ENCODE data around the gene ZBTB46.
A peak's percentile ranks its signal among the peaks of the same experiment; 100 is the strongest.

ZBTB46 gene

DNA sequence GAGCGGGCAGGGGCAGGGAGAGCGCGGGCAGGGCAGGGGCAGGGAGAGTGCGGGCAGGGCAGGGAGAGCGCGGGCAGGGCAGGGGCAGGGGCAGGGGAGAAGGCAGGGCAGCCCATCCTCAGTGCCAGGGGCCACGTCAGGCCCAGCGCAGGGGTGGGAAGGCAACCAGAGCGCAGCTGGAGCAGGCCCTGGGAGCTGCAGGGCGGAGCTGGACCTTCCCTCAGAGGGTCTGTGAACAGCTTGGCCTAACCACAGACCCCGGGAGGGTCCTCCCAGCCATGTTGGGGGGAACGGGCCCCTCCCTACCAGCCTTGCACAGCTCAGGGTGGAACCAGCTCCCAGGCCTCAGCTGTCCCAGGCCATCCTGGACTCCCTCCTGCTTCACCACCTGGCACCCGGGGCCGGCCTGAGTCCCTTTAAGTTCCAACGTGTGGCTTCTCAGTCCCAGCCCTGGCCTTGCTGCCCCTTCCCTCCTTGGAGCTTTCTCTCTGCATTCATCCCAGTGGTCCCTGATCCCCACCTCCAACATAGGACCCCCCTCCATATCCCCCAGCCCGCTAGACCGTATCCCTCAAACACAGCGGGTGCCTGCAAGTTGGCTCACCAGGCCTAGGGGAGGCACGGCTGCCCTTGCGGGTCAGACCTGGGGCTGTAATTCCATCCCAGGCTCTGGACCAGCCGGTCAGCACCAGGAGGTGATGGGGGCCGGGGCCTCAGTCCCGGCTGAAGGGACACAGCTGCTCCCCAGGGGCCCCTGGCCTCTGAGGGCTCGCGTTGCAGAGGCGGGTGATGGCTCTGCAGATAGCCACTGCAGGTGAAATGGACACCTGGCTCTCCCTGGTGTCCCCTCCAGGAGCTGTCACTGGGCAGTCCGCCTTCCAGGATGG lies 5.6 kb upstream of the ZBTB46 start:
- H3K79me1 ChIP-seq (ENCODE audit: low read length): peaks cover 20% of the 10 kb centered on the region
- H2AFZ ChIP-seq (ENCODE audit: insufficient read depth, low read length, poor library complexity): no peak overlapping the region
- H3K4ac ChIP-seq (ENCODE audit: low read depth, low read length): no peak overlapping the region
- DNase-seq: no peak
- H3K36me3 ChIP-seq (ENCODE audit: control insufficient read depth in 1 of 2, insufficient read depth in 2 of 2, low read length in 2 of 2): no peaks in the 10 kb centered on the region
- no peak overlapping the region for H3K4me3 ChIP-seq (ENCODE audit: low read depth, low read length)
- peak overlapping the region; percentile 13 for H4K91ac ChIP-seq (ENCODE audit: low read depth, low read length)
- WGBS (ENCODE audit: extremely low coverage, insufficient coverage, insufficient read length): no CpG with 5 or more reads among the region's 27 CpGs
- peaks cover 4% of the 10 kb centered on the region for H3K79me2 ChIP-seq (ENCODE audit: control insufficient read depth, insufficient read depth, low read length, poor library complexity)
- H2BK12ac ChIP-seq (ENCODE audit: low read length): no peak overlapping the region
- H3K27ac ChIP-seq (ENCODE audit: low read depth, low read length): no peak overlapping the region
- H2BK120ac ChIP-seq (ENCODE audit: insufficient read depth, low read length, poor library complexity): no peak overlapping the region
- peaks cover 2% of the 10 kb centered on the region for H3K9me3 ChIP-seq (ENCODE audit: insufficient read depth, low read depth, low read length)
- H2BK5ac ChIP-seq (ENCODE audit: low read depth, low read length, poor library complexity): no peak overlapping the region
- H3K27me3 ChIP-seq (ENCODE audit: insufficient read depth, low read length): no peaks in the 10 kb centered on the region
- peak overlapping the region; percentile 60 for H2AK5ac ChIP-seq (ENCODE audit: low read length)
- H3K23ac ChIP-seq (ENCODE audit: low read length): no peak overlapping the region
- H4K12ac ChIP-seq (ENCODE audit: low read depth, low read length): no peak overlapping the region
- H3K14ac ChIP-seq (ENCODE audit: low read length): no peak overlapping the region
- no peak overlapping the region for H3K9ac ChIP-seq (ENCODE audit: low read length)
- H3K4me2 ChIP-seq (ENCODE audit: low read length): no peak overlapping the region
- no peak overlapping the region for H3K18ac ChIP-seq (ENCODE audit: low read length)
- no peak overlapping the region for H4K8ac ChIP-seq (ENCODE audit: low read depth, low read length)
- peaks cover 26 to 31% of the 10 kb centered on the region in 2 experiments for H3K4me1 ChIP-seq (ENCODE audit: control insufficient read depth in 1 of 2, insufficient read depth in 2 of 2, low read length in 2 of 2)

DNA sequence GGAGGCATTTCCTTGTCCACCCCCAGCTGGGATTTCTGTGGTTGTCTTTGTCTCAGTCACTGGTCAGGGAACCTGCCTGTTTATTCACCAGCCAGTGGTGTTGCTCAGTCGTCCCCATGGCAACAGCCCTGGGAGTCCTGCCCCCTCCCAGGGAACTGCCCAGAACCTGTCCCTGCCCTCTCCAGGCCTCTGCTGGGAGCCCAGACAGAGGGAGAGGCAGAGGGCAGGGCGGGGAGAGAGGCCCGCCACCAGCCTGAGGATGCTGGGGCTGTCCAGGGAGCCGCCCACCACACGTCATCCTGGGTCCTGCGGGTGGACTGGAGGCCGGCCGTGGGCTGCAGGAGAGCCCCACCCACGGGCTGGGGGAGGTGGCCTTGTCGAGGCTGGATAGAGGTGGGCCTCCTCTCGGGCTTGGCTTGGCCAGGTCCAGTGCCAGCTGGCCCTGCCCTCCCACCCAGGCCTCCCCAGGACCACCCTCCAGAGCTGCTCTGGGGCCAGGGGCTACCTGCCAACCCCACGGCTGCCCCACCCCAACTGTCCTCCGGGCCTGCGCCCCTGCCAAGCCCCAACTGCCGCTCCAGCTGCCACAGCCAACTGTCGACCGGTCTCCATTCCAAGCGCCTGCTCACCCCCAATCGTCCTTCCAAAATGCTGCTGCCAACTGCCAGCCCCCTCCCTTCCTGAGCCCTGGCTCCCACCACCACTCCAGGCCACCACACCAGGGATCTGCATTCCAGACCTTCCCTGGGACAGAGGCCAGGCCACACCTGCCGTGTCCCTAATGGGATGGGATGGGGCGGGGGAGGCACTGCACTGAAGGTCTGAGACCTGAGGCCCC lies 4.2 kb upstream of the ZBTB46 start:
- H4K8ac ChIP-seq (ENCODE audit: low read depth, low read length): peak overlapping the region; percentile 68
- H2BK5ac ChIP-seq (ENCODE audit: low read depth, low read length, poor library complexity): no peak overlapping the region
- peak overlapping the region; percentile 69 for H2BK120ac ChIP-seq (ENCODE audit: insufficient read depth, low read length, poor library complexity)
- H3K36me3 ChIP-seq (ENCODE audit: control insufficient read depth in 1 of 2, insufficient read depth in 2 of 2, low read length in 2 of 2): no peaks in the 10 kb centered on the region
- H3K27ac ChIP-seq (ENCODE audit: low read depth, low read length): no peak overlapping the region
- no peak overlapping the region for H3K4me2 ChIP-seq (ENCODE audit: low read length)
- peaks cover under 1% of the 10 kb centered on the region for H3K9me3 ChIP-seq (ENCODE audit: insufficient read depth, low read depth, low read length)
- peak overlapping the region; percentile 46 for H2BK12ac ChIP-seq (ENCODE audit: low read length)
- WGBS (ENCODE audit: extremely low coverage, insufficient coverage, insufficient read length): no CpG with 5 or more reads among the region's 21 CpGs
- H3K18ac ChIP-seq (ENCODE audit: low read length): peak overlapping the region; percentile 36
- H3K79me1 ChIP-seq (ENCODE audit: low read length): peaks cover 21% of the 10 kb centered on the region
- H4K91ac ChIP-seq (ENCODE audit: low read depth, low read length): peak overlapping the region; percentile 65
- peak overlapping the region; percentile 47 for H3K14ac ChIP-seq (ENCODE audit: low read length)
- H3K23ac ChIP-seq (ENCODE audit: low read length): no peak overlapping the region
- H2AFZ ChIP-seq (ENCODE audit: insufficient read depth, low read length, poor library complexity): peak overlapping the region; percentile 1
- no peak overlapping the region for H4K12ac ChIP-seq (ENCODE audit: low read depth, low read length)
- H3K4ac ChIP-seq (ENCODE audit: low read depth, low read length): no peak overlapping the region
- H3K4me3 ChIP-seq (ENCODE audit: low read depth, low read length): no peak overlapping the region
- peaks cover 3% of the 10 kb centered on the region for H3K27me3 ChIP-seq (ENCODE audit: insufficient read depth, low read length)
- H3K4me1 ChIP-seq (ENCODE audit: control insufficient read depth in 1 of 2, insufficient read depth in 2 of 2, low read length in 2 of 2): peaks cover 22 to 26% of the 10 kb centered on the region in 2 experiments
- DNase-seq: peak; percentile 82 to 85
- peaks cover 8% of the 10 kb centered on the region for H3K79me2 ChIP-seq (ENCODE audit: control insufficient read depth, insufficient read depth, low read length, poor library complexity)
- peak overlapping the region; percentile 19 for H2AK5ac ChIP-seq (ENCODE audit: low read length)
- H3K9ac ChIP-seq (ENCODE audit: low read length): no peak overlapping the region

DNA sequence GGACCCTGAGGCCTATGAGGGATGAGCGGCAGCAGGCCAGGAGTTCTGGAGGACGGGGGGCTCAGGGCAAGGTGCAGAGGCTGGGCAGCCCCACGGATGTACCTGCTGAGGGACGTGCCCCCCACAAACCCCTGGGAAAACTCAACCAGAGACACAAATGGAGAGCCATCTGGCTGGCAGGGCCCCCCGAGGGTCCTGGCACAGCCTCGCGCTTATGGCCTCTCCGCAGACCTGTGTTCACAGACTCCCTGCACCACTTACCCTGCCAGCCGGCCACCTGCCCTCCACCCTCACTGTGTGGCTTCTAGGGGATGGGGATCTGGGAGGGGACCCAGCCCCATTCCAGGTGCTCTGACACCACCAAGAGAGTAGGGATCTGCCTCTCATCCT lies 3.4 kb upstream of the ZBTB46 start:
- peaks cover 5% of the 10 kb centered on the region for H3K27me3 ChIP-seq (ENCODE audit: insufficient read depth, low read length)
- peak overlapping the region; percentile 58 for H4K12ac ChIP-seq (ENCODE audit: low read depth, low read length)
- no peak overlapping the region for H3K4me2 ChIP-seq (ENCODE audit: low read length)
- peak overlapping the region; percentile 26 for H2BK5ac ChIP-seq (ENCODE audit: low read depth, low read length, poor library complexity)
- peak overlapping the region; percentile 90 for H2BK12ac ChIP-seq (ENCODE audit: low read length)
- peak overlapping the region; percentile 94 for H4K8ac ChIP-seq (ENCODE audit: low read depth, low read length)
- H3K4ac ChIP-seq (ENCODE audit: low read depth, low read length): peak overlapping the region; percentile 71
- no peak for DNase-seq
- no peak overlapping the region for H3K23ac ChIP-seq (ENCODE audit: low read length)
- H2BK120ac ChIP-seq (ENCODE audit: insufficient read depth, low read length, poor library complexity): peak overlapping the region; percentile 65
- H3K4me1 ChIP-seq (ENCODE audit: control insufficient read depth in 1 of 2, insufficient read depth in 2 of 2, low read length in 2 of 2): peaks cover 22 to 24% of the 10 kb centered on the region in 2 experiments
- WGBS (ENCODE audit: extremely low coverage, insufficient coverage, insufficient read length): no CpG with 5 or more reads among the region's 9 CpGs
- peaks cover 8% of the 10 kb centered on the region for H3K79me2 ChIP-seq (ENCODE audit: control insufficient read depth, insufficient read depth, low read length, poor library complexity)
- H2AFZ ChIP-seq (ENCODE audit: insufficient read depth, low read length, poor library complexity): peak overlapping the region; percentile 71
- peak overlapping the region; percentile 79 for H3K14ac ChIP-seq (ENCODE audit: low read length)
- H3K18ac ChIP-seq (ENCODE audit: low read length): peak overlapping the region; percentile 77
- peak overlapping the region; percentile 93 for H4K91ac ChIP-seq (ENCODE audit: low read depth, low read length)
- H3K36me3 ChIP-seq (ENCODE audit: control insufficient read depth in 1 of 2, insufficient read depth in 2 of 2, low read length in 2 of 2): no peaks in the 10 kb centered on the region
- H3K9ac ChIP-seq (ENCODE audit: low read length): no peak overlapping the region
- H2AK5ac ChIP-seq (ENCODE audit: low read length): peak overlapping the region; percentile 97
- peaks cover 21% of the 10 kb centered on the region for H3K79me1 ChIP-seq (ENCODE audit: low read length)
- no peak overlapping the region for H3K27ac ChIP-seq (ENCODE audit: low read depth, low read length)
- H3K9me3 ChIP-seq (ENCODE audit: insufficient read depth, low read depth, low read length): no peaks in the 10 kb centered on the region
- no peak overlapping the region for H3K4me3 ChIP-seq (ENCODE audit: low read depth, low read length)

DNA sequence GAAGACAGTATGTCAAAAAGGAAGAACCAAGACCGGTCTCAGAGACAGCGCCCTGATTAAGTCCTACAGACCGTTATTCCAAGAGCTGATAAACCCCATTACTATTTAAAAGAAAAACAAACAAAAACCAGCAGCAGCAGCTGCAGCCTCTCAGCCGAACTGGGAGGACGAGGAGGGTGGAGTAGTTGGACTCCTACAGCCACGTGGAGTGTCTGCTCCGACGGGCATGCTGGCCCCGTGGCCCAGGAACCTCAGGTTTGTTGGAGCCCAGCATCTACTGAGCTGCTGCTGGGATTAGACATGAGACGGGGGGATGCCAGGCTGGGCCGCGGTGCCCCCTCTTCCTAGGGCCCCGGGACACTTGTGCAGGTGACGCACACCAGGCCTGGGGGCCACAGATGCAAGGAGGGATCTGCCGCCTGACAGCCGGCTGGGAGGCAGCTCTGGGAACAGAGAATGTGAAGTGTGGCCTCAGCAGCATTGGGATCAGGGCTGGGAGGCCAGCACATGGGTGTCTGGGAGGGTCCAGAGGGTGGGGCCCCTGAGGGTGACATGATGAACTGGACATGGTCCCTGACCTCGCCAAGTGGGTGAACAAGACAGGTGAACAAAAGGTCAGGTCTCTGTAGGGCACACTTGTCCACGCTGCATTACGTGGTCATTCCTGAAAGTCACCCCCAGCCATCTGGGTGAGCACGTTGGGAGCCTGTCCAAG lies 2.9 kb upstream of the ZBTB46 start:
- H4K91ac ChIP-seq (ENCODE audit: low read depth, low read length): peak overlapping the region; percentile 93
- H2BK5ac ChIP-seq (ENCODE audit: low read depth, low read length, poor library complexity): no peak overlapping the region
- H3K9me3 ChIP-seq (ENCODE audit: insufficient read depth, low read depth, low read length): no peaks in the 10 kb centered on the region
- no peaks in the 10 kb centered on the region for H3K36me3 ChIP-seq (ENCODE audit: control insufficient read depth in 1 of 2, insufficient read depth in 2 of 2, low read length in 2 of 2)
- no CpG with 5 or more reads among the region's 20 CpGs for whole genome bisulfite sequencing (ENCODE audit: extremely low coverage, insufficient coverage, insufficient read length)
- H3K4ac ChIP-seq (ENCODE audit: low read depth, low read length): no peak overlapping the region
- H3K9ac ChIP-seq (ENCODE audit: low read length): no peak overlapping the region
- peaks cover 26 to 30% of the 10 kb centered on the region in 2 experiments for H3K4me1 ChIP-seq (ENCODE audit: control insufficient read depth in 1 of 2, insufficient read depth in 2 of 2, low read length in 2 of 2)
- H2BK12ac ChIP-seq (ENCODE audit: low read length): peak overlapping the region; percentile 90
- peak overlapping the region; percentile 79 for H3K14ac ChIP-seq (ENCODE audit: low read length)
- H3K27me3 ChIP-seq (ENCODE audit: insufficient read depth, low read length): peaks cover 5% of the 10 kb centered on the region
- H2AFZ ChIP-seq (ENCODE audit: insufficient read depth, low read length, poor library complexity): peak overlapping the region; percentile 71
- H4K12ac ChIP-seq (ENCODE audit: low read depth, low read length): peak overlapping the region; percentile 58
- peaks cover 8% of the 10 kb centered on the region for H3K79me2 ChIP-seq (ENCODE audit: control insufficient read depth, insufficient read depth, low read length, poor library complexity)
- H3K79me1 ChIP-seq (ENCODE audit: low read length): peaks cover 21% of the 10 kb centered on the region
- H3K27ac ChIP-seq (ENCODE audit: low read depth, low read length): no peak overlapping the region
- no peak for DNase-seq
- H2AK5ac ChIP-seq (ENCODE audit: low read length): peak overlapping the region; percentile 97
- H3K18ac ChIP-seq (ENCODE audit: low read length): no peak overlapping the region
- no peak overlapping the region for H3K4me2 ChIP-seq (ENCODE audit: low read length)
- peak overlapping the region; percentile 94 for H4K8ac ChIP-seq (ENCODE audit: low read depth, low read length)
- H3K23ac ChIP-seq (ENCODE audit: low read length): no peak overlapping the region
- no peak overlapping the region for H2BK120ac ChIP-seq (ENCODE audit: insufficient read depth, low read length, poor library complexity)
- H3K4me3 ChIP-seq (ENCODE audit: low read depth, low read length): no peak overlapping the region

Measured in trophoblast cell (in vitro differentiated cells and primary cell).